K562 (cell line): ENCODE measurements around the gene LANCL3. TPM values are rescaled to one million over a fixed set of nuclear protein-coding genes. Genes with fewer than 3 reads are reported as not detected.

Experiments used
- ATAC-seq: fragments of 200-7000 bp; cut with Tn5 transposase; 3 replicates; pipeline ENCODE4 v1.9.1; 2020; ENCODE audit warnings: moderate library complexity
- BruUV-seq: library from RNA; stranded (reverse); fragments of 400-500 nt; replicated peaks from 2 replicates; lab custom pipeline; 2021; lab: Mats Ljungman, UMichigan
- CTCF ChIA-PET: fragments of 300-600 bp; formaldehyde crosslinking; extraction: SDS; loops from one replicate; lab custom pipeline; 2021; ENCODE audit warnings: low intra/inter-chr PET ratio; lab: Yijun Ruan, JAX
- POLR2A ChIA-PET: fragments of 300-600, 350-650 bp; sonication (Branson Sonifier 250); formaldehyde crosslinking; extraction: SDS; loops from one replicate; lab custom pipeline; 2021; ENCODE audit warnings: antibody characterized with exemption, inconsistent platforms; lab: Yijun Ruan, JAX
- DNase-seq, 4 experiments: peaks; one replicate each; pipeline versions ENCODE4 v3.0.0 to v3.0.0-alpha.2; 2011 to 2018; ENCODE audit warnings: low spot score in 3 of 4, mixed read lengths in 3 of 4; ENCODE audit errors: extremely low read depth in 1 of 4
- FAIRE-seq: peaks from 2 replicates; lab custom pipeline; 2011; peaks lifted over from hg19 to GRCh38; lab: Jason Lieb, UNC
- H2AFZ ChIP-seq: 2 replicates; pipeline ENCODE4 v1.6.0; 2011; ENCODE audit warnings: low read depth, low read length, control low read depth, inconsistent platforms
- H3K27ac ChIP-seq: fragments of 200-600 bp; 3 replicates; pipeline ENCODE4 v1.8.0; 2011; ENCODE audit warnings: low read depth, mild to moderate bottlenecking, control low read depth, inconsistent platforms, low read length, moderate library complexity, mixed read lengths; ENCODE audit errors: extremely low read depth
- H3K27me3 ChIP-seq, 2 experiments: fragments of 300-600 bp in 1 of 2; 2 replicates in 1 of 2; 3 replicates in 1 of 2; pipeline versions ENCODE4 v1.6.0 to v1.8.0; 2011; ENCODE audit warnings: inconsistent platforms in 2 of 2, low read length in 2 of 2, mild to moderate bottlenecking in 1 of 2, mixed read lengths in 1 of 2, moderate library complexity in 1 of 2; ENCODE audit not compliant: control insufficient read depth in 2 of 2, insufficient read depth in 2 of 2
- H3K36me3 ChIP-seq: fragments of 300-600 bp; 3 replicates; pipeline ENCODE4 v1.8.0; 2011; ENCODE audit warnings: mild to moderate bottlenecking, low read length, inconsistent platforms; ENCODE audit not compliant: control insufficient read depth, insufficient read depth
- H3K4me1 ChIP-seq, 2 experiments: fragments of 200-600 bp in 1 of 2; replicated peaks in 1 of 2; 2 replicates in 1 of 2; 3 replicates in 1 of 2; pipeline versions ENCODE4 v1.5.1 to v1.8.0; 2011; ENCODE audit warnings: inconsistent platforms in 2 of 2, low read length in 2 of 2, mild to moderate bottlenecking in 1 of 2, mixed read lengths in 1 of 2, moderate library complexity in 1 of 2; ENCODE audit not compliant: control insufficient read depth in 2 of 2, insufficient read depth in 2 of 2
- H3K4me2 ChIP-seq: 2 replicates; pipeline ENCODE4 v1.6.1; 2011; ENCODE audit warnings: low read length, control low read depth, inconsistent platforms, mixed read lengths; ENCODE audit not compliant: insufficient read depth
- H3K4me3 ChIP-seq: fragments of 200-600 bp; sonication (generic), shearing (Covaris generic); 2 replicates; pipeline ENCODE4 v1.5.1; 2016; ENCODE audit warnings: control low read depth, inconsistent platforms
- H3K79me2 ChIP-seq: fragments of 200-600 bp; 3 replicates; pipeline ENCODE4 v1.8.0; 2011; ENCODE audit warnings: low read length, inconsistent platforms; ENCODE audit not compliant: control insufficient read depth, insufficient read depth
- H3K9ac ChIP-seq, 2 experiments: 2 replicates each; pipeline versions ENCODE4 v1.6.0 to v1.6.1; 2011; ENCODE audit warnings: low read depth in 2 of 2, low read length in 2 of 2, control low read depth in 1 of 2, inconsistent platforms in 1 of 2, mild to moderate bottlenecking in 1 of 2, mixed read lengths in 1 of 2; ENCODE audit not compliant: insufficient read depth in 1 of 2
- H3K9me1 ChIP-seq: one replicate; pipeline ENCODE4 v1.6.0; 2011; ENCODE audit warnings: inconsistent platforms, mild to moderate bottlenecking, low read length, moderate library complexity; ENCODE audit not compliant: control insufficient read depth, insufficient read depth
- H3K9me3 ChIP-seq: replicated peaks from 2 replicates; pipeline ENCODE4 v1.5.1; 2011; ENCODE audit warnings: low read depth, low read length, inconsistent platforms; ENCODE audit not compliant: control insufficient read depth, insufficient read depth
- H4K20me1 ChIP-seq: replicated peaks from 2 replicates; pipeline ENCODE4 v1.6.1; 2011; ENCODE audit warnings: low read length, inconsistent platforms, mixed read lengths; ENCODE audit not compliant: control insufficient read depth, insufficient read depth
- NFIC ChIP-seq: fragments of 450-650 bp; IDR thresholded peaks from 2 replicates; pipeline ENCODE4 v1.6.1; 2017; ENCODE audit warnings: mild to moderate bottlenecking, inconsistent platforms
- NFIX ChIP-seq: fragments of 250-450 bp; sonication (Bioruptor Pico); IDR thresholded peaks from 2 replicates; pipeline ENCODE4 v1.4.0; 2020; ENCODE audit warnings: low read depth, mild to moderate bottlenecking, moderate library complexity
- TAL1 ChIP-seq: fragments of 450-650 bp; IDR thresholded peaks from 2 replicates; pipeline ENCODE4 v1.6.1; 2016; ENCODE audit warnings: mild to moderate bottlenecking
- YY1 ChIP-seq, 3 experiments: IDR thresholded peaks; 2 replicates each; pipeline ENCODE4 v1.6.1; 2011; ENCODE audit warnings: low read length in 2 of 3, mild to moderate bottlenecking in 2 of 3, moderate library complexity in 2 of 3, borderline replicate concordance in 1 of 3, control low read depth in 1 of 3, low read depth in 1 of 3; ENCODE audit not compliant: insufficient read depth in 3 of 3, insufficient replicate concordance in 2 of 3, control insufficient read depth in 1 of 3, insufficient read length in 1 of 3; ENCODE audit errors: extremely low read depth in 1 of 3
- ZFPM2 ChIP-seq: fragments of 250-450 bp; sonication (Bioruptor Pico); IDR thresholded peaks from 2 replicates; pipeline ENCODE4 v1.5.1; 2022; ENCODE audit warnings: mild to moderate bottlenecking
- WGBS: fragments of 100-300 bp; shearing (Covaris generic); methylation state at CpG from one replicate; pipeline ENCODE4 v1.1.6; 2016; ENCODE audit warnings: low coverage, mixed read lengths; ENCODE audit not compliant: insufficient coverage; ENCODE audit errors: missing lambda C conversion rate; 5-methylcytosine and 5-hydroxymethylcytosine counted together
- in situ Hi-C: fragments of 300-500 bp; cut with MboI; formaldehyde crosslinking; loops from 4 replicates; pipeline ENCODE4 v1.15.0; 2018; ENCODE audit warnings: inconsistent platforms, mixed read lengths
- intact Hi-C: fragments of 100-400 bp; cut with micrococcal nuclease; formaldehyde crosslinking; loops from 2 replicates; pipeline ENCODE4 v1.14.2; 2022
- polyA plus RNA-seq, 8 experiments: library from polyadenylated mRNA; depleted of rRNA in 4 of 8; stranded (reverse) in 5 of 8; unstranded in 3 of 8; fragments of >200 nt; fragmentation: Nextera tagmentation in 2 of 8; fragmentation: Illumina TruSeq in 1 of 8; extraction: Ambion mirVana in 2 of 8; extraction: Trizol in 1 of 8; gene quantifications; 2 replicates each; pipeline versions ENCODE4 v1.2.1 to v1.2.3, GENCODE V29; 2011 to 2014; ENCODE audit warnings: inconsistent platforms in 1 of 8, missing spikeins in 1 of 8
- total RNA-seq, 7 experiments: library from RNA; depleted of rRNA in 6 of 7; stranded (reverse); fragments of >200 nt in 6 of 7; fragmentation: Illumina TruSeq in 2 of 7; extraction: Trizol in 2 of 7; gene quantifications; 2 replicates each; pipeline versions ENCODE4 v1.2.1 to v1.2.3, GENCODE V29; 2011 to 2021; ENCODE audit warnings: low replicate concordance in 1 of 7

LANCL3 gene
- total and polyA plus RNA-seq, 9 of the 15 experiments (the other 6 are each of a cell fraction or from before 2014, with no cell fraction given): 0.41 to 1.5 (median 0.58) TPM

DNA sequence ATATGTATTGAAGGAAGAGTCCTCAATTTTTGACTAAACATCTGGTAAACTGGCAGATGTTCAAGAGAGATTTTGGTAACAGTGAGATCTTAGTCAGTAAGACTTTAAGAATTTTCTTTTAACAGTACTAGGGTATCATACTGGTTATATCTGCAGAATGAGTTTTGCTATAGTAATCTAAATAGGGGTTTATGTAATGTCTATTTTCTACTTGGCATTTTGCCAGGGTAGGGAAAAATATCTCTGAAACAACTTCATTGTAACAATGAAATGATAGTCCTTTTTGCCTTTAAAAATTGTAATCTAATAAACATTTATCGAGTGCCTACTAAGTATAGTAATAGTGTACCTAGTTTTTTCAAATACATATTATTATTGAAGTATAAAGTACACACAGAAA, 146.2 kb downstream of the LANCL3 start:
- FAIRE-seq (no peak), DNase-seq (no peak), ATAC-seq (no peak)
- Histone ChIP-seq H3K4me3 (no peak overlapping the region), H3K27ac (peak overlapping the region; percentile 85; the same call in 2 of the 3 replicates), H3K27me3 (no peaks in the 10 kb centered on the region), H3K9me1 (no peaks in the 10 kb centered on the region), H2AFZ (no peak overlapping the region), H3K79me2 (peaks cover 81% of the 10 kb centered on the region), H3K9ac (peak overlapping the region in 1 of 2 experiments; percentile 53; a peak in 1 of 4 replicates), H4K20me1 (no peaks in the 10 kb centered on the region), H3K9me3 (no peaks in the 10 kb centered on the region; the same call in 1 of the 2 replicates), H3K4me1 (peaks cover 0 to 22% of the 10 kb centered on the region in 2 experiments; a peak in 2 of 5 replicates), H3K36me3 (peaks cover 2% of the 10 kb centered on the region; the same call in 1 of the 3 replicates), H3K4me2 (no peak overlapping the region)
- 9% methylated on average over 1 of the region's 1 CpG for WGBS
- TF ChIP-seq YY1 (IDR thresholded peaks at IDR 0.05; ENCODE audit: borderline replicate concordance in 1 of 3, control insufficient read depth in 1 of 3, extremely low read depth in 1 of 3, insufficient read depth in 3 of 3, insufficient read length in 1 of 3, insufficient replicate concordance in 2 of 3, low read depth in 1 of 3, low read length in 2 of 3) (no peak), TAL1 (0 out of 2 replicates have a peak, but pooled peaks have one; percentile 16), NFIC (peak; percentile 96), NFIX (CRISPR knock-in tag) (peak; percentile 85), ZFPM2 (CRISPR knock-in tag) (no peak)
- intact Hi-C loops: loop anchor here (10.0 kb wide), 1 partner anchor 143 kb away; the partner anchor contains the start of gene LANCL3
- BruUV-seq: no TSS peak
- ChIA-PET POLR2A (no interaction called here), CTCF (no interaction called here)
- in situ Hi-C loops: no loop called here
